Naive thymus-derived CD4-positive, alpha-beta T cell (primary cell): ENCODE results near the gene TMTC2. TPM values are rescaled to one million over a fixed set of nuclear protein-coding genes. Genes with fewer than 3 reads are reported as not detected.

ENCODE experiments used
- ATAC-seq: fragments of 150-1000 bp; cut with Tn5 transposase; 2 replicates; pipeline ENCODE4 v1.10.0; 2021; ENCODE audit warnings: mild to moderate bottlenecking, moderate library complexity
- CTCF ChIA-PET: fragments of 350-600 bp; sonication (Branson Sonifier 250); formaldehyde crosslinking; loops from one replicate; lab custom pipeline; 2021; ENCODE audit warnings: antibody characterized with exemption; lab: Charles Lee
- POLR2A ChIA-PET: fragments of 350-600 bp; sonication (Branson Sonifier 250); formaldehyde crosslinking; loops from one replicate; lab custom pipeline; 2021; ENCODE audit warnings: antibody characterized with exemption, inconsistent platforms; lab: Charles Lee
- DNase-seq, 9 donors: peaks; one replicate each; pipeline versions ENCODE4 v3.0.0 to v3.0.0-alpha.2; 2020 to 2022; ENCODE audit warnings: mixed read lengths in 1 of 9
- H3K27ac ChIP-seq: one replicate; pipeline ENCODE4 v1.7.0; 2013; ENCODE audit warnings: mild to moderate bottlenecking, low read depth, low read length, moderate library complexity
- H3K27me3 ChIP-seq, 2 donors: one replicate each; pipeline ENCODE4 v1.7.0; 2013; ENCODE audit warnings: low read length in 2 of 2, mild to moderate bottlenecking in 2 of 2, moderate library complexity in 2 of 2; ENCODE audit not compliant: control insufficient read depth in 2 of 2, insufficient read depth in 2 of 2
- H3K36me3 ChIP-seq, 3 experiments: 1 replicate in 2 of 3; 2 replicates in 1 of 3; pipeline ENCODE4 v1.7.0; 2013; ENCODE audit warnings: low read length in 3 of 3, mild to moderate bottlenecking in 3 of 3, moderate library complexity in 1 of 3; ENCODE audit not compliant: insufficient read depth in 3 of 3, control insufficient read depth in 2 of 3
- H3K4me1 ChIP-seq, 2 donors: one replicate each; pipeline ENCODE4 v1.7.0; 2013; ENCODE audit warnings: low read length in 2 of 2, mild to moderate bottlenecking in 2 of 2, moderate library complexity in 1 of 2; ENCODE audit not compliant: control insufficient read depth in 2 of 2, insufficient read depth in 2 of 2
- H3K4me3 ChIP-seq: 2 replicates; pipeline ENCODE4 v1.7.0; 2013; ENCODE audit warnings: mild to moderate bottlenecking, low read length
- H3K9me3 ChIP-seq, 3 experiments: 1 replicate in 2 of 3; 2 replicates in 1 of 3; pipeline ENCODE4 v1.7.0; 2013; ENCODE audit warnings: low read length in 3 of 3; ENCODE audit not compliant: control insufficient read depth in 2 of 3
- H3K27ac Mint-ChIP-seq, 9 donors: one replicate each; pipeline ENCODE4 v1.8.0; 2020 to 2022; ENCODE audit warnings: mixed read lengths in 9 of 9, mild to moderate bottlenecking in 8 of 9, moderate library complexity in 5 of 9, inconsistent platforms in 2 of 9
- H3K27me3 Mint-ChIP-seq, 5 donors: one replicate each; pipeline ENCODE4 v1.8.0; 2021 to 2022; ENCODE audit warnings: mixed read lengths in 5 of 5, mild to moderate bottlenecking in 1 of 5
- H3K36me3 Mint-ChIP-seq, 5 donors: one replicate each; pipeline ENCODE4 v1.8.0; 2020 to 2022; ENCODE audit warnings: mixed read lengths in 5 of 5, mild to moderate bottlenecking in 3 of 5, inconsistent platforms in 1 of 5
- H3K4me1 Mint-ChIP-seq, 7 donors: one replicate each; pipeline ENCODE4 v1.8.0; 2020 to 2022; ENCODE audit warnings: mixed read lengths in 7 of 7, mild to moderate bottlenecking in 3 of 7, inconsistent platforms in 1 of 7
- H3K4me3 Mint-ChIP-seq, 10 donors: one replicate each; pipeline ENCODE4 v1.8.0; 2020 to 2022; ENCODE audit warnings: mild to moderate bottlenecking in 10 of 10, mixed read lengths in 10 of 10, moderate library complexity in 6 of 10, inconsistent platforms in 2 of 10
- H3K9me3 Mint-ChIP-seq, 11 donors: one replicate each; pipeline ENCODE4 v1.8.0; 2020 to 2022; ENCODE audit warnings: mixed read lengths in 11 of 11, mild to moderate bottlenecking in 4 of 11, inconsistent platforms in 1 of 11, moderate library complexity in 1 of 11
- intact Hi-C, 2 donors: fragments of 100-400 bp; cut with micrococcal nuclease; formaldehyde crosslinking; loops; one replicate each; pipeline ENCODE4 v1.15.1; 2023
- polyA plus RNA-seq, 2 donors: library from polyadenylated mRNA; unstranded; fragments of 300-500 nt; fragmentation: Illumina TruSeq; gene quantifications; one replicate each; pipeline ENCODE4 v1.2.3, GENCODE V29; 2021
- total RNA-seq, 6 experiments: library from RNA in 5 of 6; stranded (reverse) in 5 of 6; gene quantifications; 1 replicate in 5 of 6; 2 replicates in 1 of 6; pipeline ENCODE4 v1.2.3 and lab custom pipeline; 2021 to 2026

TMTC2 gene
- total and polyA plus RNA-seq, 7 experiments from 2014 or later = 3.1 to 11.1 (median 4.7) TPM; not detected in 2

GRCh38 chr12:82698708-82699564, 12.2 kb downstream of the TMTC2 start:
- H3K27ac Mint-ChIP-seq = no peak overlapping the region
- Histone ChIP-seq H3K9me3 (no peaks in the 10 kb centered on the region), H3K36me3 (no peaks in the 10 kb centered on the region), H3K27me3 (no peaks in the 10 kb centered on the region), H3K4me1 (no peaks in the 10 kb centered on the region), H3K4me3 (no peak overlapping the region), H3K27ac (no peak overlapping the region)
- ChIA-PET CTCF (no interaction called here), POLR2A (no interaction called here)
- DNase-seq = no peak
- no peaks in the 10 kb centered on the region for H3K9me3 Mint-ChIP-seq
- no peaks in the 10 kb centered on the region for H3K27me3 Mint-ChIP-seq
- no peak overlapping the region for H3K4me3 Mint-ChIP-seq
- H3K4me1 Mint-ChIP-seq = no peaks in the 10 kb centered on the region
- peaks cover 0 to 3% (median 0%) of the 10 kb centered on the region in 5 donors for H3K36me3 Mint-ChIP-seq
- intact Hi-C loops = no loop called here
- no peak for ATAC-seq

DNA sequence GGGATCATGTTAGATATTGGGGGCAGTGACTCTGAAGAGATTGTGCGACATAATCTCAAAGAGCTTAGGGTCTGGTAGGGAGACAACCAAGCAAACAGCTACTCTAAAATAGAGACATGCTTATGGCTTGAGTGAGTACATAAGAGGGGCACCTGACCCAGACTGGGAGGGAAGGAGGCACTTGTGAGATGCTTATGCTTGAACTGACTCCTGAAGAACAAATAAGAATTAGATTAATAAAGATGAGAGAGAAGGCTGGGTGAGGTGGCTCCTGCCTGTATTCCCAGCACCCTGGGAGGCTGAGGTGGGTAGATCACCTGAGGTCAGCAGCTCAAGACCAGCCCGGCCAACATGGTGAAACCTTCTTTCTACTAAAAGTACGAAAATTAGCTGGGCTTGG, 19.1 kb downstream of the TMTC2 start:
- no peak for ATAC-seq
- intact Hi-C loops = no loop called here
- Mint-ChIP-seq H3K27me3 (no peaks in the 10 kb centered on the region), H3K9me3 (no peaks in the 10 kb centered on the region), H3K27ac (no peak overlapping the region), H3K4me3 (no peak overlapping the region), H3K4me1 (peaks cover 0 to 3% (median 0%) of the 10 kb centered on the region in 7 donors), H3K36me3 (peaks cover 0 to 3% (median 0%) of the 10 kb centered on the region in 5 donors)
- no peaks in the 10 kb centered on the region for H3K27me3 ChIP-seq
- no peaks in the 10 kb centered on the region for H3K36me3 ChIP-seq
- no peaks in the 10 kb centered on the region for H3K9me3 ChIP-seq
- no peaks in the 10 kb centered on the region for H3K4me1 ChIP-seq
- ChIA-PET CTCF (no interaction called here), POLR2A (no interaction called here)
- DNase-seq = no peak
- no peak overlapping the region for H3K27ac ChIP-seq
- no peak overlapping the region for H3K4me3 ChIP-seq

DNA sequence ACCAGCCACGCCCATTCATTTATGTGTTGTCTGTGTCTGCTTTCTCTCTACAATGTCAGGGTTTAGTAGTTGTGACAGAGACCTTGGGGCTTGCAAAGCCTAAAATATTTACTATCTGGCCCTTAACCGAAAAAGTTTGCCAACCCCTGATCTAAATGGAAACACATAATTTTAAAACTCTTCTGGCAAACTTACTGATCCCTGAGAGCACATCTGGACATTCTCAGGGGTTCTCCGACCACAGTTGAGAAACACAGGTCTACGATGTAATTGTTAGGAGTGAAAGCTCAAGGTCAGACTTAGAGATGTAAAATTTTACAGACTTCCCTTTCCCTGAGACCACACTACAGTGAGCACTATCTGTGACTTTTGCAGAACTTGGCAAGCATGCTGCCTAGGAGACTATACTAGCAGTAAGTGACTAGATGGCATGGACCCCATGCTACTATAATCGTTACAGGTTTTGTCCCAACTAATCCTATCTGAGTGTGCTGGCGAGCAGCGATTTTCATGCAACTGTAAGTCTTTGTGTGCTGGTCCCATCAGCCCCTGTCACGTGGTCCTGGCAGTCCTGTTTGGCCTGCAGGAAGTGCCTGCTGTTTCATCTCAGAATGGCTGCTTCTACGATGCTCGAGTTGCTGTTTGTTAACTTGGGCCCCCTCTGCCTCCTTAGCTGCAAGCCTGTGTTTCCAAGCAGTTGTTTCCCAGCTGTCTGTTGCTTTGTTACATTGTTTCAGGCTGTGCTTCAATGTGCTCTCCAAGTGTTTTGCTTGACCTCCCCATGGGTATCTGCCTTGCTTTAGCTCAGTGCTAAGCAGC, 21.6 kb downstream of the TMTC2 start:
- ChIA-PET POLR2A (no interaction called here), CTCF (no interaction called here)
- Histone ChIP-seq H3K27me3 (no peaks in the 10 kb centered on the region), H3K4me1 (no peaks in the 10 kb centered on the region), H3K4me3 (no peak overlapping the region), H3K27ac (no peak overlapping the region), H3K9me3 (no peaks in the 10 kb centered on the region), H3K36me3 (no peaks in the 10 kb centered on the region)
- ATAC-seq (no peak), DNase-seq (no peak)
- peaks cover 0 to 6% (median 0%) of the 10 kb centered on the region in 5 donors for H3K36me3 Mint-ChIP-seq
- H3K27me3 Mint-ChIP-seq = no peaks in the 10 kb centered on the region
- H3K4me3 Mint-ChIP-seq = no peak overlapping the region
- peaks cover 0 to 4% (median 0%) of the 10 kb centered on the region in 11 donors for H3K9me3 Mint-ChIP-seq
- peaks cover 0 to 3% (median 0%) of the 10 kb centered on the region in 7 donors for H3K4me1 Mint-ChIP-seq
- intact Hi-C loops = no loop called here
- no peak overlapping the region for H3K27ac Mint-ChIP-seq

GRCh38 chr12:82709794-82710355, 23.2 kb downstream of the TMTC2 start:
- Mint-ChIP-seq H3K36me3 (peaks cover 0 to 6% (median 0%) of the 10 kb centered on the region in 5 donors), H3K4me3 (no peak overlapping the region), H3K9me3 (peaks cover 0 to 4% (median 0%) of the 10 kb centered on the region in 11 donors), H3K27me3 (no peaks in the 10 kb centered on the region), H3K4me1 (peaks cover 0 to 3% (median 0%) of the 10 kb centered on the region in 7 donors), H3K27ac (no peak overlapping the region)
- intact Hi-C loops = no loop called here
- no peak for ATAC-seq
- no peak for DNase-seq
- CTCF ChIA-PET = interaction anchor here (1.2 kb wide), 1 partner anchor 24 kb away, joined by 4 read pairs; the partner anchor contains the start of gene TMTC2
- no peak overlapping the region for H3K4me3 ChIP-seq
- H3K27me3 ChIP-seq = no peaks in the 10 kb centered on the region
- H3K9me3 ChIP-seq = no peaks in the 10 kb centered on the region
- POLR2A ChIA-PET = no interaction called here
- no peak overlapping the region for H3K27ac ChIP-seq
- no peaks in the 10 kb centered on the region for H3K4me1 ChIP-seq
- no peaks in the 10 kb centered on the region for H3K36me3 ChIP-seq

GRCh38 chr12:82710741-82711140, 24.0 kb downstream of the TMTC2 start:
- intact Hi-C loops = no loop called here
- Mint-ChIP-seq H3K4me3 (no peak overlapping the region), H3K27ac (no peak overlapping the region), H3K4me1 (peaks cover 0 to 3% (median 0%) of the 10 kb centered on the region in 7 donors), H3K27me3 (no peaks in the 10 kb centered on the region), H3K9me3 (peaks cover 0 to 4% (median 0%) of the 10 kb centered on the region in 11 donors), H3K36me3 (peaks cover 0 to 6% (median 0%) of the 10 kb centered on the region in 5 donors)
- ChIA-PET CTCF (no interaction called here), POLR2A (no interaction called here)
- Histone ChIP-seq H3K9me3 (no peaks in the 10 kb centered on the region), H3K36me3 (no peaks in the 10 kb centered on the region), H3K4me1 (no peaks in the 10 kb centered on the region), H3K27me3 (no peaks in the 10 kb centered on the region), H3K27ac (no peak overlapping the region), H3K4me3 (no peak overlapping the region)
- no peak for ATAC-seq
- DNase-seq = no peak

- Histone ChIP-seq H3K36me3 (no peaks in the 10 kb centered on the region), H3K4me1 (no peaks in the 10 kb centered on the region), H3K4me3 (no peak overlapping the region), H3K27ac (no peak overlapping the region), H3K27me3 (no peaks in the 10 kb centered on the region), H3K9me3 (no peaks in the 10 kb centered on the region)
- POLR2A ChIA-PET = no interaction called here
- no peak for DNase-seq
- Mint-ChIP-seq H3K36me3 (peaks cover 0 to 6% (median 0%) of the 10 kb centered on the region in 5 donors), H3K27me3 (no peaks in the 10 kb centered on the region), H3K9me3 (peaks cover 0 to 4% (median 0%) of the 10 kb centered on the region in 11 donors), H3K4me3 (no peak overlapping the region), H3K27ac (no peak overlapping the region), H3K4me1 (no peaks in the 10 kb centered on the region)
- CTCF ChIA-PET = no interaction called here
- intact Hi-C loops = no loop called here
- ATAC-seq = no peak
Measured at GRCh38 chr12:82714427-82714826, 27.7 kb downstream of the TMTC2 start.
